HL-60/S4 (cell line): ENCODE data around the gene DARS2.
"Not testable (repeated sequence)": the region's sequence is repeated elsewhere in the genome, so short reads cannot be mapped to it uniquely, and the experiment has no call there.

Source experiments
- in situ Hi-C: fragments of 300-500 bp; cut with MboI; formaldehyde crosslinking; loops from 2 replicates; pipeline ENCODE4 v1.14.3; 2022; ENCODE audit warnings: low sequenced_read_pairs

The DARS2 gene

GRCh38 chr1:173860065-173860464 lies 35.6 kb downstream of the DARS2 start:
- in situ Hi-C loops, result no loop called here

GRCh38 chr1:173861731-173862145 lies 37.3 kb downstream of the DARS2 start:
- in situ Hi-C loops, result no loop called here

- in situ Hi-C loops, result not testable (repeated sequence)
Measured at GRCh38 chr1:173862146-173862768, 37.8 kb downstream of the DARS2 start.

DNA sequence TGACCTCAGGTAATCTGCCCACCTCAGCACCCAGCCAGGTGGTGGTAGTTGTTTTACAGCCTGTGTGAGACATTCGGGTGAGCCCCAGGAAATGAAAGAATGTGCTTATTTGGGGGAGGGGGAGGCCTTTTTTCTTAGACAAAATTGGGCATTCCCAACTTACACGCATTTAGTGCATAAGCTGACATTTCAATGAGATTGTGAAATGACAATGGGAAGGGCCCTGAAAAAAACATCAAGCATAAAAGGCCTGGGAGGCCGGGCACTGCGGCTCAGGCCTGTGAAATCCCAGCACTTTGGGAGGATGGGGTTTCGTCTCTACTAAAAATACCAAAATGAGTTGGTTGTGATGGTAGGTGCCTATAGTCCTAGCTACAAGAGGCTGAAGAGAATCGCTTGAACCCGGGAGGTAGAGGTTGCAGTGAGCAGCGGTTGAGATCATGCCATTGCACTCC lies 38.3 kb downstream of the DARS2 start:
- in situ Hi-C loops, result no loop called here

DNA sequence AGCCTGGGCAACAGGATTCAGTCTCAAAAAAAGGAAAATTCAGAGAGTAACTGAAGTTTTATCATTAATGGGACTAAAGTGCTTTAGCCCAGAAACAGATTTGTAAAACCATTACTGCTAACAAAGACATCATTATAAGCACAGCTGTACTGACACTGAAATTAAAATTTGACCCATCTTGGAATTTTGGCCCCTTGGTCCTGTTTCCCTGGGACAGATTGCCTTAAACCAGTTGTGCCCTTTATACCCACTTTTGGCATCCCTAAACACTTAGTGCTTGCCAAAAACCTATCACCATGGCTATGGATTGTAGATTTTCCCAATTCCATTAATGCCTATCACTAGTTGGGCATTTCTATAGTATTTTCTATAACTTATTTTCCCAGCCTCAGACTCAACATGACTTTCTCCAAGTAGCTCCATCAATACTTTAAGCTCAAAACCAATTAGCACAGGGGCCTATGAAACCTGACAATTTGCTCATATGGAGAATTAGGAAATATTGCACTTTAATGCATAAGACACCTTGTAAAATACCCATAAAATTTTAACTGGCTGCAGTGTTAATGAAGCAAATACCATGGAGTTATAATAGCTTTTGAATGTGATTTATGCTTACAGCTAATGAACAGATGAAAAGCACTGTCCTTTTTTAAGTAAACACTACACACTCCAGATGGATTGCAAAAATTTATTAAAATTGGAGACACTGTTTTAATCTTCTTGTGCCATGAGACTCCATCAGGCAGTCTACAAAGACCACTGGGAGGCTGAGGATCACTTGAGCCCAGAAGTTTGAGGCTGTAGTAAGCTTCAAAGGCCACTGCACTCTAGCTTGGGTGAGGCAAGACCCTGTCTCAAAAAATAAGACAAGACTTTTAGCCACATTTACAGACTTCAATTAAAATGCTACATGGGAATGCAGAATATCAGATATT lies 39.0 kb downstream of the DARS2 start:
- in situ Hi-C loops, result no loop called here

GRCh38 chr1:173864179-173864867 lies 39.9 kb downstream of the DARS2 start:
- in situ Hi-C loops, result no loop called here

GRCh38 chr1:173865468-173866164 lies 41.1 kb downstream of the DARS2 start:
- in situ Hi-C loops, result no loop called here

DNA sequence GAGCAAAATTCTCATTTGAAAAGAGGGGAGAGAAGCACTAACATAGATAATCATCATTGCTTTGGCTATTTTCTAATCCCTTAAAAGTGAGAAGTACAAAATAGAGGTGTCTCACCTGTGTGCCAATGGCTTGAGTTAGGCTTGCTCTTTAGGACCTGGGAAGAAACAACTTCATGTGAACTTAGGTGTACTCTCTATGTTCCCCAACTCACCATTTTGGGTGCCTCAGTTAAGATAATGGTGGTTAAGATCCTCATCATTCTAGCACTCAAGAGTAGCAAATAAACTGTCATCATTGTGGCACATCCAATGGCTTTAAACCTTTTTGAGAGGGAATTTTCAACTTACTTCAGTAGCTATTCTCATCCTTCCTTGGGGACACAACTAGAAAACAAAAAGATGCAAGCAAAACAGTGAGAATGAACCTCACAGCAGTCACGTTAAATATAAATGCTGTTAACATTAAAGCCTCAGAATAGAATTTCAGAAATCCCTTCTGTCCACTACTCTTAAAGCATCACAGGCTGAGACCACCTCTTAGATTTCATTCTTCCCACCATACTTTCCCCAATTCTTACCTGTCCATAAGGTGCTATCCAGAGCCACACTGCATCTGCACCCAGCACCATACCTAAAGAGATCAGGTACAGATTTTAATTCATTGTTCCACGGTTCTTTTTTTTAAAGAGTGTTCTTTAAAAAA lies 42.1 kb downstream of the DARS2 start:
- in situ Hi-C loops, result no loop called here

DNA sequence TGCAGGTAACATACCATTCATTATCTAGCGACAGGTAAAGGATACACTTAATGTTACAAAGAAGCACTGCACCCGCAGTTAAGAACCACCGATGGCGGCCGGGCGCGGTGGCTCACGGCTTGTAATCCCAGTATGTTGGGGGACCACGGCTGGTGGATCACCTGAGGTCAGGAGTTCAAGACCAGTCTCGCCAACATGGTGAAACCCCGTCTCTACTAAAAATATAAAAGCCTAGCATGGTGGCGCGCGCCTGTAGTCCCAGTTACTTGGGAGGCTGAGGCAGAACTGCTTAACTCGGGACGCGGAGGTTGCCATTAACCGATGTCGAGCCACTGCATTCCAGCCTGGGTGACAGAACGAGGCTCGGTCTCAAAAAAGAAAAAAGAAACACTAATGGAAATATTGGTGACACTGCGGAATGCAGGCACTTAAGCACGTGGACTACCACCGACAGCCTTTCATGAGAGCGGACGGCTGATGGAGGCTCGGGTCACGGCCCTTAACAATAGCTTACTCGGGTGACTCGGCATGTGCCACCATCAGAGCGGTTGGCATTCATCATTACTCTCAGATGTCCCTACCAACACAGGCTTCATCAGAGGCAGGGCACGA lies 42.8 kb downstream of the DARS2 start:
- in situ Hi-C loops, result no loop called here

DNA sequence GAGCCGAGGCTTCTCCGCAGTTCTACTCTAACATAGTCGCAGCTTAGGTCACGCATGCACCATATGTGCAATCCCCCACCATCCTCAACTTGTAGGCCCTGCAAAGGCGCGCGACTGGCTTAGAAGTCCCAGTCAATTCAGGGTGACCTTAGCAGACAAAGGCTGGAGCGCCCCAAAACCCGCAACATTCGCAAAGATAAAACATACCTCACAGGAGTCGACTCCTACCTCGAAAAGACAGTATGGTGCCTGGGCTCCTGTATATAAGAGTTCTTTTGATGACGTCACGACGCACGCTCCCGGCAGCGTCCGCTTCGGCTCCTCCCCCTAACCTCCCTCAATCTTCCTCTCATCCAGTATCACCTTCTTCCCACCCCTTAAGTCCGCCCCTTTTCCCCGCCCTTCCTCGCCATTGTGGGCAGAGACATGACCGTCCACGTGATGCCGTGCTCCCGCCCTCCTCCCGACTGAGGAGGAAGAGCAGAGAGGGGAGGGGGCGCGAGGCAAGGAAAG lies 43.3 kb downstream of the DARS2 start, which contains the start of gene GAS5:
GAS5 (minus strand) TSS at position 237 of the 513 bp plus-strand sequence.
- in situ Hi-C loops, result no loop called here

GRCh38 chr1:173868266-173869020 lies 44.0 kb downstream of the DARS2 start, which contains the start of gene ZBTB37:
Gene ZBTB37 (plus strand): TSS chr1:173868380. CDS start chr1:173870226, 1,846 bp downstream.
- in situ Hi-C loops, result no loop called here

- in situ Hi-C loops, result no loop called here
Measured at GRCh38 chr1:173869021-173869359, 44.5 kb downstream of the DARS2 start.

GRCh38 chr1:173870252-173871075 lies 46.0 kb downstream of the DARS2 start:
- in situ Hi-C loops, result no loop called here

DNA sequence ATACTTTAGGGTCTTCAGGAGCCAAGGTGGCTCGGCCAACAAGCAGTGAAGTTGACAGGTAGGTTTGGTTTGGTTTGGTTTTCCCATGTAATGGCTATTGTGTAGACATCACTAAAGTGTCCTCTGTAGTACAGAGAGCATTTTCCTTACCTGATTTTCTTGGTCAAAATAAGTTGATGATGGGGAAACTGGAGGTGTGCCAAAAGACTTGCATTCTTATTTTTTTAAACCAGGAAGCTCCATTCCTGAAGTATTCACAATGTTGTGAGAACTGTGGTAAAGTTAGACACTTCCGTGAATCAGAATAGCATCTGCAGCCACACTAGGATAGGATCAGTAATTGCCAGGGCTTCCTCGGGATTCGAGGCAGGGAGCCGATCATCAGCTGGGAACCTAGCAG lies 46.6 kb downstream of the DARS2 start:
- in situ Hi-C loops, result no loop called here

DNA sequence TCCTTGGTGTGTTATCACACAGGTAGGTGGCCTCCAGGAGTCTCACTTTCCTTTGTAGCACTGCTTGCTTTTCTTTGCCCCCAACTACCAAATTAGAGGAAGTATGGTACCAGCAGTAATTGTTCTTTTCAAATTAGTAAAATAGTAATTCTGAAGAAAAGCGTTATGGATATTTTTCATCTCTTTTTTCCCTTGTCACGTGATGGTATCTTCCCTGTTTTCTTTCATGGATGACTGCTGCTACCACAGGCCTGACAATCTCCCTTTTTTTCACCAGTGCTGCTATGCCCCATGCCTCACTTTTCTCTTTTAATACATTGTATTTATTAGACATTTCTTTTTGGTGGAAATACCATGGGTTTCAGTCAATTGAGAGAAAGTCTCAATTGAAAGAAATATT lies 47.0 kb downstream of the DARS2 start:
- in situ Hi-C loops, result no loop called here

DNA sequence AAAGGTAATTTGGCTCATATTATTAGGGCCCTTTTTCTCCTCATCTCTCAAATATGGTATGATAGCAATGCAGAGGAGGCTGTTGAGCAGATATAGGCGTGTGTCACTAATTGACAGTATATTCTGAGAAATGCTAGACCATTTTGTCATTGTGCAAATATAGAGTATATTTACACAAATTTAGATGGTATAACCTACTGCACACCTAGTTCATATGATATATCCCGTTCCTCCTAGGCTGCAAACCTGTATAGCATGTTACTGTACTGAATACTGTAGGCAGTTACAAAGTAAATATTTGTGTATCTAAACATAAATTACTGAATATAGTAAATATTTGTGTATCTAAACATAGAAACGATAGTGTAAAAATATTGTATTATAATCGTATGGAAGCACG lies 52.3 kb downstream of the DARS2 start:
- in situ Hi-C loops, result no loop called here

DNA sequence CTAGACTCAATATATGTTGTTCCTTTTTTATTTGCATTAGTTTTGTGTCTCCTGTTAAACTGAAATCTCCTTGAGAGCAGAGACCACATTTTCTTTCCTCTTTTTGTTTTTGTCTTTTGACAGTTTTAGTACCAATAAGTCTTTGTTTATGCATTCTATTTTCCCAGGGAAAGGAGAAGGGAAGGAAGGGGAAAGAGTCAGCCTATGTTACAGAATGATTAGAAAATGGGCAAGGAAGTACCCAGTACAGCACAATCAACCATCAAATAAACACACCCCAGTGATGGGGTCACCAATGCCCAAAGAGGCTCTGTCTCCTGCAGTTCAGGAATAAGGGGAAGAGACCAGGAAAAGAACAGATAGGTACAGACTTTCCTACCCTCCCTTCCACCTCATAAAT lies 53.8 kb downstream of the DARS2 start:
- in situ Hi-C loops, result no loop called here

DNA sequence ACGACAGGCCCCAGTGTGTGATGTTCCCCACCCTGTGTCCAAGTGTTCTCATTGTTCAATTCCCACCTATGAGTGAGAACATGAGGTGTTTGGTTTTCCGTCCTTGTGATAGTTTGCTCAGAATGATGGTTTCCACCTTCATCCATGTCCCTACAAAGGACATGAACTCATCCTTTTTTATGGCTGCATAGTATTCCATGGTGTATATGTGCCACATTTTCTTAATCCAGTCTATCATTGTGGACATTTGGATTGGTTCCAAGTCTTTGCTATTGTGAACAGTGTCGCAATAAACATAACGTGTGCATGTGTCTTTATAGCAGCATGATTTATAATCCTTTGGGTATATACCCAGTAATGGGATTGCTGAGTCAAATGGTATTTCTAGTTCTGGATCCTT lies 56.6 kb downstream of the DARS2 start:
- in situ Hi-C loops, result not testable (repeated sequence)
